Kidney epithelial cell (primary cell): Measurements from ENCODE around the gene ARHGAP32. TPM values are rescaled to one million over a fixed set of nuclear protein-coding genes. Genes with fewer than 3 reads are reported as not detected.
A peak's percentile ranks its signal among the peaks of the same experiment; 100 is the strongest.

ENCODE experiments used
- DNase-seq: peaks from one replicate; pipeline ENCODE4 v3.0.0-alpha.2; 2010; ENCODE audit warnings: low read depth
- H3K27me3 ChIP-seq: 2 replicates; pipeline ENCODE4 v1.6.0; 2011; ENCODE audit warnings: low read length; ENCODE audit not compliant: control insufficient read depth, insufficient read depth
- H3K36me3 ChIP-seq: 2 replicates; pipeline ENCODE4 v1.5.1; 2011; ENCODE audit warnings: low read length; ENCODE audit not compliant: control insufficient read depth, insufficient read depth
- H3K4me3 ChIP-seq: 2 replicates; pipeline ENCODE4 v1.5.1; 2011; ENCODE audit warnings: low read depth, mild to moderate bottlenecking, control low read depth, low read length
- total RNA-seq: library from RNA; depleted of rRNA; stranded (reverse); fragments of >200 nt; gene quantifications from 2 replicates; pipeline ENCODE4 v1.2.3, GENCODE V29; 2015
- TF ChIP-seq, protein P1 (sequence below): IDR thresholded peaks from 2 replicates; pipeline ENCODE4 v1.5.1; 2011; ENCODE audit warnings: mild to moderate bottlenecking, moderate library complexity, low read length, control low read depth, inconsistent platforms; ENCODE audit not compliant: insufficient read depth, poor library complexity, severe bottlenecking

The ARHGAP32 gene
- 15.4 and 17.5 TPM in 2 replicates for total RNA-seq

DNA sequence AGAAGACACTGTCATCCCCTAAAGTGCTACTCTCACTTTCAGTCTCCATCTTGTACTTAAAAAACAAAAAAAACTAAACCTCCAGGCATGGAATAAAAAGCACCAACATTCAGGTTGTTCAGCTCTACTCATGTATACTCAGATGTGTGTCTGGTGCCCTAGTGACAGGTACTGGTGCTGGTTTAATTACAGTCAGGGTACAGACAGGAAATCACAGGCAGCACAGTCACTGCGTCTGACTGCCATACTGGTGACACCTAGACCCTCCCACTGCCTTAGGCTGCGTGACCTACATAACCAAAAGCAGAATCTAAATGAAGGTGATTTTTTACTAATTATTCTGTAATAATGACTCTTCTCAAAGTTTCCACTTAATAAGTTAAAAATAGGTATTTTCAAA, at the start of gene ARHGAP32:
Gene ARHGAP32 (minus strand): TSS at position 176 of the 400 bp plus-strand sequence. CDS start 127 bp downstream, at position 49.
- Histone ChIP-seq H3K27me3 (no peaks in the 10 kb centered on the region), H3K36me3 (no peaks in the 10 kb centered on the region), H3K4me3 (no peak within 1 kb of the TSS)
- peak; percentile 12 for DNase-seq
- TF ChIP-seq, protein P1, sequence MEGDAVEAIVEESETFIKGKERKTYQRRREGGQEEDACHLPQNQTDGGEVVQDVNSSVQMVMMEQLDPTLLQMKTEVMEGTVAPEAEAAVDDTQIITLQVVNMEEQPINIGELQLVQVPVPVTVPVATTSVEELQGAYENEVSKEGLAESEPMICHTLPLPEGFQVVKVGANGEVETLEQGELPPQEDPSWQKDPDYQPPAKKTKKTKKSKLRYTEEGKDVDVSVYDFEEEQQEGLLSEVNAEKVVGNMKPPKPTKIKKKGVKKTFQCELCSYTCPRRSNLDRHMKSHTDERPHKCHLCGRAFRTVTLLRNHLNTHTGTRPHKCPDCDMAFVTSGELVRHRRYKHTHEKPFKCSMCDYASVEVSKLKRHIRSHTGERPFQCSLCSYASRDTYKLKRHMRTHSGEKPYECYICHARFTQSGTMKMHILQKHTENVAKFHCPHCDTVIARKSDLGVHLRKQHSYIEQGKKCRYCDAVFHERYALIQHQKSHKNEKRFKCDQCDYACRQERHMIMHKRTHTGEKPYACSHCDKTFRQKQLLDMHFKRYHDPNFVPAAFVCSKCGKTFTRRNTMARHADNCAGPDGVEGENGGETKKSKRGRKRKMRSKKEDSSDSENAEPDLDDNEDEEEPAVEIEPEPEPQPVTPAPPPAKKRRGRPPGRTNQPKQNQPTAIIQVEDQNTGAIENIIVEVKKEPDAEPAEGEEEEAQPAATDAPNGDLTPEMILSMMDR = no peak

DNA sequence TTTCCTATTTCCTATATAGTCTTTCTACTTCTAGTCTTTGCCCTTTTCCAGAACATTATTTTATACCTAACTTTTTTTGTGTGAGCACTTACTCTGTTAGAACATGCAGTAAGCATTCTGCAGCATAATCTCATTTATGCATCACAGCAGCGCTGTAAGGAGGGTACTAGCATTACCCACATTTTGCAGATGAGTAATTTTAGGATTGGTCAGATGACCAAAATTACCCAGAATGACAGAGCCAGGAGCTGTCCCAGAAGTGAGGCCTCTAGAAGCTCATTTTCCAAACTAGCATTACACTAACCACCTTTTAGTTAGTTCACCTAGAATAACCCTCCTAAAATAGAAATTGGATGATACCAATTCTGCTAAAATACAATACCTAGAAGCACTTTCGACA, 47.1 kb upstream of the ARHGAP32 start:
- no peaks in the 10 kb centered on the region for H3K27me3 ChIP-seq
- TF ChIP-seq, protein P1 = no peak
- H3K36me3 ChIP-seq = no peaks in the 10 kb centered on the region
- no peak for DNase-seq
- no peak overlapping the region for H3K4me3 ChIP-seq

DNA sequence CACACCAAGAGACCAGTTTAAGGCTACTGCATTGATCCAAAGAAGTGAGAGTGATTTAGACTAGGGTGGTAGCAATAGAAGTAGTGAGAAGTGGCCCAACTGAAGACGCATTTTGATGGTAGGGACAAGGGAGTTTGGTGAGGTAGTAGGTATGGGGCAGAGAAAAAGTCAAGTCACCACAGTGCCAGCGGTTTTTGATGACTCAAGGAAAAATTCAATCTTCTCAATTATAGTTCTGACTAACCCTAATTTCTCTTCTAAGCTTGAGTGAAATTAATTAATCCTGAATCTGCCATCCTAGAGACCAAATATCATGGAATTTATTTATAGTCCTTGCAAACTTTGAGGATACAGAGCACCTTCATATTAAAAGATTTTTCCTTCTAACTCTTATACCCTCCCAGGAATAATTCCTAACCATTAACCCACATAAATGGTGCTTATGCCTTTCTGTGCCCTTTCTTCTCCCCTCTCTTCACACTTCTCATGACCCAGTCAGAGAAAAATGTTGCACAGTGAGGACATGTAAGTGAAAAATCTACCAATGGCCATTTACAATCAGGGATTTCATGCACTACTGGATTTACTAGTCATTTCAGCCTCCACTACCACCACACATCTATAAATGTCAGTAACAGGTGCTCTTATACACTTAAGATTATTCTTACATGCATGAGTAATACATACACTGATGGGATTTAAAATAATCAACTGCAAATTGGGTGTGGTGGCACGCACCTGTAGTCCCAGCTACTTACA, 45.9 kb upstream of the ARHGAP32 start:
- DNase-seq = no peak
- no peak overlapping the region for H3K4me3 ChIP-seq
- H3K36me3 ChIP-seq = no peaks in the 10 kb centered on the region
- TF ChIP-seq, protein P1 = no peak
- no peaks in the 10 kb centered on the region for H3K27me3 ChIP-seq

DNA sequence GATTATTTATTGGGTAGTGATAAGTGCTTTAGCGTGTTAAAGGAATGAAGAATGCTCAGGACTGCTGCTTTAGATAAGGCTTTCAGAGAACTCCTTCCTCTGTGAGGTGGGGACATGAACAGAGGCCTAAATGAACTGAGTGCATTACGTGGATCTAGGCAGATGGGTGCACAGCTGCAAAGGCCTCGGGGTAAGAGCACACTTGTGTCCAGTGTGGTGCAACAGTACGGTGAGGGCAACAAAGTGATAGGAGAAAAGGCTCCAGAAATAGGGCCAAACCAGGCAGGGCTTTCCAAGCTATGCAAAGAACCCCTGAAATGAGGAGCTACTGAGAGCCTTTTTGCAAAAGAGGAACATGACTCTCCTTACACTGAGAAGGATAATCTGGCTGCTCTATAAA, 45.3 kb upstream of the ARHGAP32 start:
- no peaks in the 10 kb centered on the region for H3K27me3 ChIP-seq
- TF ChIP-seq, protein P1 = no peak
- no peaks in the 10 kb centered on the region for H3K36me3 ChIP-seq
- no peak for DNase-seq
- H3K4me3 ChIP-seq = no peak overlapping the region

DNA sequence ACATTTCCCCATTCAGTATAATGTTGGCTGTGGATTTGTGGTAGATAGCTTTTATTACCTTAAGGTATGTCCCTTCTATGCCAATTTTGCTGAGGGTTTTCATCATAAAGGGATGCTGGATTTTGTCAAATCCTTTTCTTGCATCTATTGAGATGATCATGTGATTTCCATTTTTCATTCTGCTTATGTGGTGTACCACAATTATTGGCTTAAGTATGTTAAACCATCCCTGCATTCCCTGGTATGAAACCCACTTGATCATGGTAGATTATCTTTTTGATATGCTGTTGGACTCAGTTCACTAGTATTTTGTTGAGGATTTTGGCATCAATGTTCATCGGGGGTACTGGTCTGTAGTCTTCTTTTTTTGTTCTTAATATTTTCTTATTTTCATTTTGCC, 44.7 kb upstream of the ARHGAP32 start:
- TF ChIP-seq, protein P1 = no peak
- H3K27me3 ChIP-seq = no peaks in the 10 kb centered on the region
- no peaks in the 10 kb centered on the region for H3K36me3 ChIP-seq
- no peak overlapping the region for H3K4me3 ChIP-seq
- DNase-seq = no peak

DNA sequence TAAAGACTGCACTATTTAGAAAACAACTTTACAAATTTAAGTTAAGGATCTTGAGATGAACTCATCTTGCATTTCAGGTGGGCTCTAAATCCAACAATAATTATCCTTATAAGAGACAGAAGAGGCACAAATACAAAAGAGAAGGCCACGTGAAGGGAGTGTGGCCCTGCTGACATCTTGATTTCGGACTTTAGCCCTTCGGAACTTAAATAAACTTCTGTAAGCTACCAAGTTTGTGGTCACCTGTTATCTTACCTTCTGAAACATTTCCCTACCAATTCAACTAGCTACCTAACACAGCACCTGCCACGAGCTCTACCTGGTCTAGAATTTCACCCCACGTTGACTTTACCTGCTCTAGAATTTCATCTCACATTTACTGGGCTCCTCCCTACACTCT, 42.9 kb upstream of the ARHGAP32 start:
- H3K4me3 ChIP-seq = no peak overlapping the region
- H3K36me3 ChIP-seq = no peaks in the 10 kb centered on the region
- H3K27me3 ChIP-seq = no peaks in the 10 kb centered on the region
- DNase-seq = no peak
- TF ChIP-seq, protein P1 = no peak
